ENCODE data around the gene ACCS. TPM values are rescaled to one million over a fixed set of nuclear protein-coding genes. Genes with fewer than 3 reads are reported as not detected.

ACCS gene
- total and polyA plus RNA-seq, 8 donors = 29.3 to 88.1 (median 52.1) TPM

DNA sequence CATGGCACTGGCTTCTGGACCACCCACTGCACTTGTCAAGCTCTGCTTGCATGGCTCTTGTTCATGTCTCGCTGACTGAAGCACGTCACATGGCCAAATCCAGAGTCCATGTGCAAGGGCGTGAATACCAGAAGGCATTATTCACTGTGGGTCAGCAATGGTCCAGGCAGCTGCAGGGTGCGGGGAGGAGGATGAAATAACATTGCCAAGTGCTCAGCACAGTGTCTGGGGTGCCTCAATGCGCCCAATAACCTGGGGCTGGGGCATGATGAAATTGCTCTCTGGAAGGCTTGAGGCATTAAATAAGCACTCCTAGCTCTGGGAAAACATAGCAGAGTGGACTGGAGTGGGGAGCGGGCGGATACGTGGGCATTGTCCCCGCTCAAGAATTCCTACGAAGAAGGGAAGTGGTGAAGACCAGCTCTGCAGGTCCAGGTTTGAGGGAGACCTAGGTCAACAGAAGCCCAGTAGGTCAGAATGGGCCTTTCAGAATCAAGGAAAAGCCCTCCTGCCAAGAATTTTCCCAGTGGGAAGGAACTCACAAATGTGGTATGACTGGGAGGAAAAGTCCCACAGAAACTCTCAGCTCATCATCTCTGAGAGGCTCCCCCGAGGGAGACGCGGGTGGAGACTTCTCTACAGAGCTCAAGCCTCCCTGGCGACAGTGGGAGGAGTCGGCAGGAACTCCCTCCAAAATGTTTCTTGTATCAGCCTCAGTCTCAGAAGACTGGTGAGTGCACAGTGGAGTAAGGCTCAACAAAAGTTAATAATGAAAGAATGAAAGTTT is 33.6 kb upstream of the ACCS start:
- intact Hi-C loops (cut with DNase I) = loop anchor here in 1 of 2 donors (10.0 kb wide), 1 partner anchor 48 kb away; no protein-coding TSS in a partner anchor
- Histone ChIP-seq H3K4me3 (no peak overlapping the region), H3K9me3 (no peaks in the 10 kb centered on the region), H3K27me3 (no peaks in the 10 kb centered on the region), H3K4me1 (peaks cover 11 to 15% of the 10 kb centered on the region in 2 donors), H3K27ac (peak overlapping the region in 1 of 2 donors; percentile 76), H3K36me3 (no peaks in the 10 kb centered on the region)
- TF ChIP-seq, protein P1, sequence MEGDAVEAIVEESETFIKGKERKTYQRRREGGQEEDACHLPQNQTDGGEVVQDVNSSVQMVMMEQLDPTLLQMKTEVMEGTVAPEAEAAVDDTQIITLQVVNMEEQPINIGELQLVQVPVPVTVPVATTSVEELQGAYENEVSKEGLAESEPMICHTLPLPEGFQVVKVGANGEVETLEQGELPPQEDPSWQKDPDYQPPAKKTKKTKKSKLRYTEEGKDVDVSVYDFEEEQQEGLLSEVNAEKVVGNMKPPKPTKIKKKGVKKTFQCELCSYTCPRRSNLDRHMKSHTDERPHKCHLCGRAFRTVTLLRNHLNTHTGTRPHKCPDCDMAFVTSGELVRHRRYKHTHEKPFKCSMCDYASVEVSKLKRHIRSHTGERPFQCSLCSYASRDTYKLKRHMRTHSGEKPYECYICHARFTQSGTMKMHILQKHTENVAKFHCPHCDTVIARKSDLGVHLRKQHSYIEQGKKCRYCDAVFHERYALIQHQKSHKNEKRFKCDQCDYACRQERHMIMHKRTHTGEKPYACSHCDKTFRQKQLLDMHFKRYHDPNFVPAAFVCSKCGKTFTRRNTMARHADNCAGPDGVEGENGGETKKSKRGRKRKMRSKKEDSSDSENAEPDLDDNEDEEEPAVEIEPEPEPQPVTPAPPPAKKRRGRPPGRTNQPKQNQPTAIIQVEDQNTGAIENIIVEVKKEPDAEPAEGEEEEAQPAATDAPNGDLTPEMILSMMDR (IDR thresholded peaks at IDR 0.05) = no peak
- DNase-seq = peak in 2 of 4 donors; percentile 32 to 84
- peak; percentile 82 for ATAC-seq

DNA sequence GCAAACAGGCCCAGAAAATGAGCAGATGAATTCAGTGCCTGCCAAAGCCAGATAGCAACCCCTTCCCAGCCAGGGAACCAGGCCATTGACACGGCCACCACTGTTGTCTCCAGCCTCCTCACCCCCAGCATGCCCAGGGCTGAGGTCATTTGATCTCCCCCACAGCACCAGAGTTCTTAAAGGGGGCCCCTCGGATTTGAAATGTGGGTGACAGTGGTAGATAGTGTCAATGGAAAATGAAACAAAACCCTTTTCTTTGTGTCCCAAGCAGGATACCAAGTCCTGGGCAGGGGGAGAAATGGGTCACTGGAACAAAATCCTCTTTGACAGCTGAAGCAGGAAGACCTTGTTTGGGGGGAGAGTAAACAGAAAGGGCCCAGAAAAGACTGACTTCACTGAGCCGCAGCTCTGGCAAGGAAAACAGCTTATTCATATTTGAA is 32.6 kb upstream of the ACCS start:
- Histone ChIP-seq H3K4me3 (no peak overlapping the region), H3K9me3 (no peaks in the 10 kb centered on the region), H3K36me3 (no peaks in the 10 kb centered on the region), H3K4me1 (peaks cover 11 to 15% of the 10 kb centered on the region in 2 donors), H3K27me3 (no peaks in the 10 kb centered on the region), H3K27ac (peak overlapping the region in 1 of 2 donors; percentile 76)
- intact Hi-C loops (cut with DNase I) = loop anchor here in 1 of 2 donors (10.0 kb wide), 1 partner anchor 49 kb away; no protein-coding TSS in a partner anchor
- no peak for DNase-seq
- ATAC-seq = no peak
- TF ChIP-seq, protein P1 (IDR thresholded peaks at IDR 0.05) = no peak

DNA sequence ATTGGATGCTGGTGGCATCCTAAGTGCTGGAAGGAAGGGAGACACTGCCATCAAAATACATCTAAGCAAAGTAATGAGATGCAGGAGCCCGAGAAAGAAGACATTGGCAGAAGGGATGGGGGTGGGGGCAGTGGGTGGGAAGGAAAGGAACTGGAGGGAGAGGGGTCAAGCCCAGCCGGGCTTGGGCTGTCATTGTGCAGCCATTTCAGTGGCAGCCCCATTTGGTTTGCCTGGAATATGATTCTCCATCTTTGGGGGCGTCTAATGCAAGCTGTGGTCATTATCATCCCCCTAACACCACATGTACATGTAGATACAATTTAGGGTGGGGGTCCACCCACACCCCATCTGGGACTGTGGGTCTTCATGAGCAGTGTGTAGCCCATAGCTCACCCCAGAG is 32.2 kb upstream of the ACCS start:
- no peaks in the 10 kb centered on the region for H3K27me3 ChIP-seq
- no peak overlapping the region for H3K27ac ChIP-seq
- no peaks in the 10 kb centered on the region for H3K36me3 ChIP-seq
- no peaks in the 10 kb centered on the region for H3K9me3 ChIP-seq
- intact Hi-C loops (cut with DNase I) = loop anchor here in 1 of 2 donors (10.0 kb wide), 1 partner anchor 49 kb away; no protein-coding TSS in a partner anchor
- ATAC-seq = no peak
- H3K4me3 ChIP-seq = no peak overlapping the region
- TF ChIP-seq, protein P1 (IDR thresholded peaks at IDR 0.05) = no peak
- DNase-seq = no peak
- H3K4me1 ChIP-seq = peaks cover 11 to 15% of the 10 kb centered on the region in 2 donors

DNA sequence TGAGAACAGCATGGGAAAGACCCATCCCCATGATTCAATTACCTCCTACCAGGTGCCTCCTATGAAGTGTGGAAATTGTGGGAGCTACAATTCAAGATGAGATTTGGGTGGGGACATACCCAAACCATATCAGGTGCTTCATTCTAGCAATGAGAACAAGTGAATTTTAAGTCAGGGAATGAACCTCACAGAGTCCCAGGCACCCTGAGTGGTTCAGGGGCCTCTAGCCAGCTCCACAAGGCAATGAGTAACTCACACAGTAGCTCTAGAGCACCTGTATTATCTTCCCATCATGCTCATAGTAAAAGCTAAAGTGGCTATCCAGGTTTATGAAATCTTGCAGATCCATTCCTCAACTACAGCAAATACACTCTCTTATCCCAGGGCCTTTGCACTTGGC is 31.4 kb upstream of the ACCS start:
- no peak overlapping the region for H3K27ac ChIP-seq
- intact Hi-C loops (cut with DNase I) = loop anchor here in 1 of 2 donors (5.0 to 10.0 kb wide), 2 partner anchors 50 to 142 kb away; no protein-coding TSS in a partner anchor
- ATAC-seq = no peak
- H3K9me3 ChIP-seq = no peaks in the 10 kb centered on the region
- H3K27me3 ChIP-seq = no peaks in the 10 kb centered on the region
- no peaks in the 10 kb centered on the region for H3K36me3 ChIP-seq
- TF ChIP-seq, protein P1 (IDR thresholded peaks at IDR 0.05) = no peak
- no peak for DNase-seq
- H3K4me3 ChIP-seq = no peak overlapping the region
- H3K4me1 ChIP-seq = peaks cover 11 to 15% of the 10 kb centered on the region in 2 donors

Data from left lung (tissue), 10 donors.